HepG2 (cell line): ENCODE results near the gene LANCL3. TPM values are rescaled to one million over a fixed set of nuclear protein-coding genes. Genes with fewer than 3 reads are reported as not detected.

ENCODE experiments used
- ATAC-seq: fragments of 200-7000 bp; cut with Tn5 transposase; 3 replicates; pipeline ENCODE4 v1.9.1; 2020; ENCODE audit warnings: mild to moderate bottlenecking, moderate library complexity
- BruUV-seq: library from RNA; stranded (reverse); fragments of 400-500 nt; replicated peaks from 2 replicates; lab custom pipeline; 2021; lab: Mats Ljungman, UMichigan
- CTCF ChIA-PET: fragments of 300-600 bp; formaldehyde crosslinking; extraction: SDS; loops from one replicate; lab custom pipeline; 2021; ENCODE audit warnings: low total read pairs, inconsistent platforms, low intra/inter-chr PET ratio; lab: Yijun Ruan, JAX
- POLR2A ChIA-PET: fragments of 350-600 bp; sonication (Branson Sonifier 250); formaldehyde crosslinking; loops from one replicate; lab custom pipeline; 2020; ENCODE audit warnings: antibody characterized with exemption, inconsistent platforms; lab: Yijun Ruan, JAX
- DNase-seq: peaks from one replicate; pipeline ENCODE4 v3.0.0-alpha.2; 2015; ENCODE audit warnings: low spot score
- FAIRE-seq: peaks from 3 replicates; lab custom pipeline; 2011; peaks lifted over from hg19 to GRCh38; lab: Jason Lieb, UNC
- H2AFZ ChIP-seq: one replicate; pipeline ENCODE4 v1.6.1; 2011; ENCODE audit warnings: low read length, inconsistent platforms
- H3K27ac ChIP-seq: fragments of 300-600 bp; 3 replicates; pipeline ENCODE4 v1.8.0; 2011; ENCODE audit warnings: mixed run types, mild to moderate bottlenecking, mixed read lengths, low read length, inconsistent platforms; ENCODE audit not compliant: insufficient read depth; ENCODE audit errors: extremely low read length
- H3K27me3 ChIP-seq, 2 experiments: fragments of 200-600 bp in 1 of 2; 2 replicates in 1 of 2; 3 replicates in 1 of 2; pipeline versions ENCODE4 v1.6.0 to v1.8.0; 2011; ENCODE audit warnings: low read length in 2 of 2, mild to moderate bottlenecking in 2 of 2, moderate library complexity in 2 of 2, inconsistent platforms in 1 of 2; ENCODE audit not compliant: insufficient read depth in 2 of 2, control insufficient read depth in 1 of 2
- H3K36me3 ChIP-seq, 2 experiments: fragments of 200-600 bp in 1 of 2; replicated peaks in 1 of 2; 2 replicates in 1 of 2; 3 replicates in 1 of 2; pipeline versions ENCODE4 v1.5.1 to v1.8.0; 2011; ENCODE audit warnings: low read length in 2 of 2, inconsistent platforms in 1 of 2; ENCODE audit not compliant: insufficient read depth in 2 of 2, control insufficient read depth in 1 of 2
- H3K4me1 ChIP-seq: 2 replicates; pipeline ENCODE4 v1.5.1; 2012; ENCODE audit warnings: low read length, inconsistent platforms; ENCODE audit not compliant: insufficient read depth
- H3K4me2 ChIP-seq: 2 replicates; pipeline ENCODE4 v1.6.0; 2011; ENCODE audit warnings: low read depth, low read length, inconsistent platforms
- H3K4me3 ChIP-seq, 3 experiments: fragments of 200-600 bp in 1 of 3; sonication (generic), shearing (Covaris generic) in 1 of 3; replicated peaks in 1 of 3; 2 replicates each; pipeline ENCODE4 v1.5.1; 2011 to 2016; ENCODE audit warnings: low read length in 3 of 3, inconsistent platforms in 2 of 3, low read depth in 2 of 3, mild to moderate bottlenecking in 2 of 3, control low read depth in 1 of 3, mixed read lengths in 1 of 3; ENCODE audit not compliant: insufficient read depth in 1 of 3
- H3K79me2 ChIP-seq: one replicate; pipeline ENCODE4 v1.6.1; 2011; ENCODE audit warnings: low read length, inconsistent platforms; ENCODE audit not compliant: insufficient read depth
- H3K9ac ChIP-seq: 2 replicates; pipeline ENCODE4 v1.6.0; 2011; ENCODE audit warnings: mild to moderate bottlenecking, low read depth, low read length, inconsistent platforms; ENCODE audit not compliant: insufficient read depth
- H3K9me3 ChIP-seq: 2 replicates; pipeline ENCODE4 v1.5.1; 2012; ENCODE audit warnings: mild to moderate bottlenecking, low read length
- H4K20me1 ChIP-seq: 2 replicates; pipeline ENCODE4 v1.6.0; 2011; ENCODE audit warnings: inconsistent platforms, mild to moderate bottlenecking, low read length, moderate library complexity; ENCODE audit not compliant: insufficient read depth
- EHMT2 ChIP-seq: fragments of 200-600 bp; sonication (generic); IDR thresholded peaks from 2 replicates; pipeline ENCODE4 v1.7.0; 2017; ENCODE audit warnings: antibody characterized with exemption, low read depth, low read length, borderline replicate concordance
- JUNB ChIP-seq: sonication (generic); formaldehyde crosslinking; IDR thresholded peaks from 2 replicates; pipeline ENCODE4 v1.8.0; 2022; ENCODE audit warnings: missing genetic modification reagents, mild to moderate bottlenecking, borderline replicate concordance
- KMT2A ChIP-seq: sonication (generic); formaldehyde crosslinking; IDR thresholded peaks from 2 replicates; pipeline ENCODE4 v1.4.0; 2020; ENCODE audit warnings: missing genetic modification reagents
- MTF1 ChIP-seq: sonication (generic); formaldehyde crosslinking; IDR thresholded peaks from 2 replicates; pipeline ENCODE4 v1.5.0; 2020; ENCODE audit warnings: missing genetic modification reagents
- NONO ChIP-seq, 2 experiments: fragments of 450-650 bp in 1 of 2; sonication (generic) in 1 of 2; formaldehyde crosslinking in 1 of 2; IDR thresholded peaks in 1 of 2; conservative IDR thresholded peaks in 1 of 2; 2 replicates each; pipeline versions ENCODE4 v1.6.1 to v1.8.0; 2017 to 2022; ENCODE audit warnings: mild to moderate bottlenecking in 1 of 2, missing genetic modification reagents in 1 of 2, moderate library complexity in 1 of 2
- PHF8 ChIP-seq: sonication (generic); formaldehyde crosslinking; IDR thresholded peaks from 2 replicates; pipeline ENCODE4 v1.5.0; 2020; ENCODE audit warnings: missing genetic modification reagents
- STAG1 ChIP-seq: sonication (generic); formaldehyde crosslinking; IDR thresholded peaks from 2 replicates; pipeline ENCODE4 v1.4.0; 2020; ENCODE audit warnings: missing genetic modification reagents
- ZFP90 ChIP-seq: sonication (generic); formaldehyde crosslinking; IDR thresholded peaks from 2 replicates; pipeline ENCODE4 v1.8.0; 2022; ENCODE audit warnings: missing genetic modification reagents, mild to moderate bottlenecking, inconsistent platforms, borderline replicate concordance
- ZKSCAN5 ChIP-seq: sonication (generic); formaldehyde crosslinking; IDR thresholded peaks from 2 replicates; pipeline ENCODE4 v1.5.1; 2020; ENCODE audit warnings: mild to moderate bottlenecking, missing genetic modification reagents
- ZNF383 ChIP-seq: sonication (generic); formaldehyde crosslinking; IDR thresholded peaks from 2 replicates; pipeline ENCODE4 v1.4.0; 2020; ENCODE audit warnings: missing genetic modification reagents, mild to moderate bottlenecking, borderline replicate concordance
- ZNF839 ChIP-seq: sonication (generic); formaldehyde crosslinking; IDR thresholded peaks from 2 replicates; pipeline ENCODE4 v1.4.0; 2020; ENCODE audit warnings: missing genetic modification reagents, mild to moderate bottlenecking, borderline replicate concordance
- WGBS: methylation state at CpG from one replicate; pipeline ENCODE4 v1.1.6; 2017; ENCODE audit warnings: low lambda C conversion rate; 5-methylcytosine and 5-hydroxymethylcytosine counted together
- in situ Hi-C: cut with HindIII; loops from 2 replicates; pipeline ENCODE4 v1.10.0; 2017; ENCODE audit warnings: low pct_unique_long_range_greater_than_20kb; ENCODE audit not compliant: extremely low pct_ligation_motif_present
- intact Hi-C: fragments of 100-400 bp; cut with micrococcal nuclease; formaldehyde crosslinking; loops from one replicate; pipeline ENCODE4 v1.10.0; 2022; ENCODE audit not compliant: unreplicated experiment
- polyA plus RNA-seq, 8 experiments: library from polyadenylated mRNA; depleted of rRNA in 3 of 8; stranded (reverse) in 7 of 8; unstranded in 1 of 8; fragments of >200 nt; fragmentation: Illumina TruSeq in 4 of 8; extraction: Trizol in 4 of 8; gene quantifications; 2 replicates each; pipeline versions ENCODE4 v1.2.1 to v1.2.3, GENCODE V29; 2011 to 2016; ENCODE audit warnings: low read depth in 4 of 8, missing spikeins in 1 of 8, mixed read lengths in 1 of 8; ENCODE audit not compliant: insufficient read depth in 1 of 8
- total RNA-seq, 5 experiments: library from RNA; depleted of rRNA; stranded (reverse); fragments of >200 nt; fragmentation: Illumina TruSeq; extraction: Trizol; gene quantifications; 2 replicates each; pipeline ENCODE4 v1.2.3, GENCODE V29; 2016; ENCODE audit warnings: low read depth in 1 of 5
- TF ChIP-seq, protein P1 (sequence below): sonication (generic); formaldehyde crosslinking; IDR thresholded peaks from 2 replicates; pipeline ENCODE4 v1.5.1; 2020; ENCODE audit warnings: mild to moderate bottlenecking, missing genetic modification reagents, borderline replicate concordance

The LANCL3 gene
- total and polyA plus RNA-seq, 2 of the 13 experiments (the other 11 are each of a cell fraction or from before 2014, with no cell fraction given) = not detected

DNA sequence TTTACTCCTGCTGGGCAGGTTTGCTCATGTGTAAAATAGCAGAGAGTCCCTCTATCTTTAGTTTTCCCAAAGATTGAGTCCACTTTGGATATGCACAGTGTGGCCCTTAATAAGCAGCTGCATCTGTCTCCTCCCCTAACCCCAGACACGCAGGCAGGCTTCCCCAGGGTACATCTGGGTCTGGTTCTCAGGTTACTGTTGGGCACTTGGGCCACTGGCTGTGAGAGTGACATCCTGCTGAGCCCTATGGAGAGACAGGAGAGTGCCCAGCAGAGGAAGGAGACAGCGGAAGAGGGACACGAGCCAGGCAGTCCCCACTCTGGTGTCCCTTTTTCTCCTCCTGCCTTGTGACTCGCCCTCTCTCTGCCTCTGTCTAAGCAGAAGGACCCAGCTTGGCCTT lies 130.1 kb downstream of the LANCL3 start:
- ChIA-PET CTCF (no interaction called here), POLR2A (no interaction called here)
- no peak for FAIRE-seq
- in situ Hi-C loops (no loop called here), intact Hi-C loops (no loop called here)
- no peak overlapping the region for H3K9ac ChIP-seq
- H3K9me3 ChIP-seq = no peaks in the 10 kb centered on the region
- H3K27ac ChIP-seq = no peak overlapping the region
- no peak overlapping the region for H2AFZ ChIP-seq
- no peak for DNase-seq
- ATAC-seq = no peak
- no peaks in the 10 kb centered on the region for H3K79me2 ChIP-seq
- H3K4me1 ChIP-seq = no peaks in the 10 kb centered on the region
- H3K27me3 ChIP-seq = no peaks in the 10 kb centered on the region
- WGBS = 28% methylated on average over 4 of the region's 4 CpGs
- TF ChIP-seq, protein P1, sequence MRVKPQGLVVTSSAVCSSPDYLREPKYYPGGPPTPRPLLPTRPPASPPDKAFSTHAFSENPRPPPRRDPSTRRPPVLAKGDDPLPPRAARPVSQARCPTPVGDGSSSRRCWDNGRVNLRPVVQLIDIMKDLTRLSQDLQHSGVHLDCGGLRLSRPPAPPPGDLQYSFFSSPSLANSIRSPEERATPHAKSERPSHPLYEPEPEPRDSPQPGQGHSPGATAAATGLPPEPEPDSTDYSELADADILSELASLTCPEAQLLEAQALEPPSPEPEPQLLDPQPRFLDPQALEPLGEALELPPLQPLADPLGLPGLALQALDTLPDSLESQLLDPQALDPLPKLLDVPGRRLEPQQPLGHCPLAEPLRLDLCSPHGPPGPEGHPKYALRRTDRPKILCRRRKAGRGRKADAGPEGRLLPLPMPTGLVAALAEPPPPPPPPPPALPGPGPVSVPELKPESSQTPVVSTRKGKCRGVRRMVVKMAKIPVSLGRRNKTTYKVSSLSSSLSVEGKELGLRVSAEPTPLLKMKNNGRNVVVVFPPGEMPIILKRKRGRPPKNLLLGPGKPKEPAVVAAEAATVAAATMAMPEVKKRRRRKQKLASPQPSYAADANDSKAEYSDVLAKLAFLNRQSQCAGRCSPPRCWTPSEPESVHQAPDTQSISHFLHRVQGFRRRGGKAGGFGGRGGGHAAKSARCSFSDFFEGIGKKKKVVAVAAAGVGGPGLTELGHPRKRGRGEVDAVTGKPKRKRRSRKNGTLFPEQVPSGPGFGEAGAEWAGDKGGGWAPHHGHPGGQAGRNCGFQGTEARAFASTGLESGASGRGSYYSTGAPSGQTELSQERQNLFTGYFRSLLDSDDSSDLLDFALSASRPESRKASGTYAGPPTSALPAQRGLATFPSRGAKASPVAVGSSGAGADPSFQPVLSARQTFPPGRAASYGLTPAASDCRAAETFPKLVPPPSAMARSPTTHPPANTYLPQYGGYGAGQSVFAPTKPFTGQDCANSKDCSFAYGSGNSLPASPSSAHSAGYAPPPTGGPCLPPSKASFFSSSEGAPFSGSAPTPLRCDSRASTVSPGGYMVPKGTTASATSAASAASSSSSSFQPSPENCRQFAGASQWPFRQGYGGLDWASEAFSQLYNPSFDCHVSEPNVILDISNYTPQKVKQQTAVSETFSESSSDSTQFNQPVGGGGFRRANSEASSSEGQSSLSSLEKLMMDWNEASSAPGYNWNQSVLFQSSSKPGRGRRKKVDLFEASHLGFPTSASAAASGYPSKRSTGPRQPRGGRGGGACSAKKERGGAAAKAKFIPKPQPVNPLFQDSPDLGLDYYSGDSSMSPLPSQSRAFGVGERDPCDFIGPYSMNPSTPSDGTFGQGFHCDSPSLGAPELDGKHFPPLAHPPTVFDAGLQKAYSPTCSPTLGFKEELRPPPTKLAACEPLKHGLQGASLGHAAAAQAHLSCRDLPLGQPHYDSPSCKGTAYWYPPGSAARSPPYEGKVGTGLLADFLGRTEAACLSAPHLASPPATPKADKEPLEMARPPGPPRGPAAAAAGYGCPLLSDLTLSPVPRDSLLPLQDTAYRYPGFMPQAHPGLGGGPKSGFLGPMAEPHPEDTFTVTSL (CRISPR knock-in tag) = no peak
- no peaks in the 10 kb centered on the region for H3K36me3 ChIP-seq
- H3K4me2 ChIP-seq = no peak overlapping the region
- BruUV-seq = no TSS peak
- H4K20me1 ChIP-seq = no peaks in the 10 kb centered on the region
- no peak overlapping the region for H3K4me3 ChIP-seq

DNA sequence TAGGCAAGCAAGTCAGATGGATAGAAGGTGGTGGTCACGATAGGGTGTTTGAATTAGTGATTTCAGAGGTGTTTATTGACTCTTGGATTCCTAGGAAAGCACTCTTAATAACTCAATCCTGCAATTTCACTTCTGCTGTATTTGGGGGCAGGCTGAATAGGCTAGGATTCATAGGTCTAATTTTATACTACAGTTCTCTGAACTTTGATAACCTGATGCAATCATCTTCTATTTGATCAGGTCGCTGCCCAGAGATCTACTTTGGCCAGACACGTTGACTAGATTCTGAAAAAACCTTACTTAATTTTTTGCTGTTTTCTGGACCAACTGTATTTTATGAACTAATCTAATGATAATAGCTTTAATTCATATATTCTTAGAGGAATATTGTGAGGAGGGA lies 140.5 kb downstream of the LANCL3 start:
- H3K79me2 ChIP-seq = no peaks in the 10 kb centered on the region
- H3K4me2 ChIP-seq = no peak overlapping the region
- ChIA-PET POLR2A (no interaction called here), CTCF (no interaction called here)
- no TSS peak for BruUV-seq
- DNase-seq (no peak), ATAC-seq (no peak), FAIRE-seq (no peak)
- no peaks in the 10 kb centered on the region for H4K20me1 ChIP-seq
- intact Hi-C loops (no loop called here), in situ Hi-C loops (no loop called here)
- no peak overlapping the region for H3K27ac ChIP-seq
- H3K4me1 ChIP-seq = no peaks in the 10 kb centered on the region
- H3K4me3 ChIP-seq = no peak overlapping the region
- no peaks in the 10 kb centered on the region for H3K27me3 ChIP-seq
- H2AFZ ChIP-seq = no peak overlapping the region
- H3K36me3 ChIP-seq = no peaks in the 10 kb centered on the region
- H3K9ac ChIP-seq = no peak overlapping the region
- 0% methylated on average over 3 of the region's 3 CpGs for WGBS
- H3K9me3 ChIP-seq = no peaks in the 10 kb centered on the region
- TF ChIP-seq NONO (IDR thresholded peaks at IDR 0.05) (no peak), NONO (CRISPR knock-in tag; conservative IDR thresholded peaks at IDR 0.05) (no peak), STAG1 (CRISPR knock-in tag) (no peak), MTF1 (CRISPR knock-in tag) (no peak), EHMT2 (no peak), KMT2A (no peak), ZNF383 (CRISPR knock-in tag) (no peak), ZKSCAN5 (no peak), ZFP90 (CRISPR knock-in tag) (no peak), PHF8 (CRISPR knock-in tag) (no peak), ZNF839 (CRISPR knock-in tag) (no peak), JUNB (CRISPR knock-in tag) (no peak)
